Measurements from ENCODE around the gene HOOK1.

HOOK1 gene

GRCh38 chr1:59814901-59815825, at the start of gene HOOK1:
TSS of gene HOOK1 (plus strand) at chr1:59814949. CDS start at chr1:59815118, 169 bp downstream.
- in situ Hi-C loops (cut with HindIII; ENCODE audit: low pct_ligation_motif_present, low sequenced_read_pairs), result no loop called here
- H3K27me3 ChIP-seq (replicated peaks), result peaks cover 35% of the 10 kb centered on the region
- H3K4me3 ChIP-seq (ENCODE audit: low read depth, low read length), result peak within 1 kb of the TSS; percentile 20
- no peak within 1 kb of the TSS for H3K27ac ChIP-seq
- no peak for TF ChIP-seq CTCF (IDR thresholded peaks at IDR 0.05; ENCODE audit: low read depth, low read length, missing control alignments)
- H3K36me3 ChIP-seq (replicated peaks), result no peaks in the 10 kb centered on the region
- DNase-seq, result no peak

GRCh38 chr1:59765011-59765730, 49.6 kb upstream of the HOOK1 start:
- no peaks in the 10 kb centered on the region for H3K36me3 ChIP-seq (replicated peaks)
- TF ChIP-seq CTCF (IDR thresholded peaks at IDR 0.05; ENCODE audit: low read depth, low read length, missing control alignments), result no peak
- no peaks in the 10 kb centered on the region for H3K27me3 ChIP-seq (replicated peaks)
- in situ Hi-C loops (cut with HindIII; ENCODE audit: low pct_ligation_motif_present, low sequenced_read_pairs), result no loop called here
- no peak overlapping the region for H3K27ac ChIP-seq
- no peak overlapping the region for H3K4me3 ChIP-seq (ENCODE audit: low read depth, low read length)
- DNase-seq, result no peak

GRCh38 chr1:59766227-59766855, 48.4 kb upstream of the HOOK1 start:
- H3K27me3 ChIP-seq (replicated peaks), result no peaks in the 10 kb centered on the region
- no peak overlapping the region for H3K27ac ChIP-seq
- H3K4me3 ChIP-seq (ENCODE audit: low read depth, low read length), result no peak overlapping the region
- TF ChIP-seq CTCF (IDR thresholded peaks at IDR 0.05; ENCODE audit: low read depth, low read length, missing control alignments), result no peak
- no peaks in the 10 kb centered on the region for H3K36me3 ChIP-seq (replicated peaks)
- DNase-seq, result no peak
- in situ Hi-C loops (cut with HindIII; ENCODE audit: low pct_ligation_motif_present, low sequenced_read_pairs), result no loop called here

- no peak overlapping the region for H3K27ac ChIP-seq
- H3K36me3 ChIP-seq (replicated peaks), result no peaks in the 10 kb centered on the region
- no peaks in the 10 kb centered on the region for H3K27me3 ChIP-seq (replicated peaks)
- in situ Hi-C loops (cut with HindIII; ENCODE audit: low pct_ligation_motif_present, low sequenced_read_pairs), result no loop called here
- DNase-seq, result no peak
- no peak overlapping the region for H3K4me3 ChIP-seq (ENCODE audit: low read depth, low read length)
- no peak for TF ChIP-seq CTCF (IDR thresholded peaks at IDR 0.05; ENCODE audit: low read depth, low read length, missing control alignments)
Measured at GRCh38 chr1:59767119-59767518, 47.6 kb upstream of the HOOK1 start.

- Histone ChIP-seq H3K27ac (no peak overlapping the region), H3K4me3 (ENCODE audit: low read depth, low read length) (no peak overlapping the region)
- no peak for DNase-seq
Measured at GRCh38 chr1:59768792-59769735, 45.7 kb upstream of the HOOK1 start.

More at GRCh38 chr1:59768792-59769735, 45.7 kb upstream of the HOOK1 start:
- no peak for TF ChIP-seq CTCF (IDR thresholded peaks at IDR 0.05; ENCODE audit: low read depth, low read length, missing control alignments)
- in situ Hi-C loops (cut with HindIII; ENCODE audit: low pct_ligation_motif_present, low sequenced_read_pairs), result no loop called here
- no peaks in the 10 kb centered on the region for H3K36me3 ChIP-seq (replicated peaks)
- H3K27me3 ChIP-seq (replicated peaks), result no peaks in the 10 kb centered on the region

Measured in brain microvascular endothelial cell (primary cell).